WI38 (cell line): ENCODE measurements around the gene SMIM35.

ENCODE experiments used
- H3K4me3 ChIP-seq: 2 replicates; pipeline ENCODE4 v1.5.1; 2011; ENCODE audit warnings: low read depth, mild to moderate bottlenecking, control low read depth, low read length
- CTCF ChIP-seq: IDR thresholded peaks from 2 replicates; pipeline ENCODE4 v1.5.1; 2012; ENCODE audit warnings: low read depth, mild to moderate bottlenecking, control low read depth, low read length

The SMIM35 gene

GRCh38 chr11:117996058-117996457 is 90.7 kb downstream of the SMIM35 start:
- no peak for TF ChIP-seq CTCF
- H3K4me3 ChIP-seq = no peak overlapping the region

GRCh38 chr11:117995472-117995871 is 91.3 kb downstream of the SMIM35 start:
- no peak for TF ChIP-seq CTCF
- H3K4me3 ChIP-seq = no peak overlapping the region

GRCh38 chr11:117993988-117994745 is 92.6 kb downstream of the SMIM35 start:
- TF ChIP-seq CTCF = no peak
- no peak overlapping the region for H3K4me3 ChIP-seq

- no peak for TF ChIP-seq CTCF
- no peak overlapping the region for H3K4me3 ChIP-seq
Observed at GRCh38 chr11:117992620-117993019, 94.1 kb downstream of the SMIM35 start.

GRCh38 chr11:117992136-117992535 is 94.6 kb downstream of the SMIM35 start:
- H3K4me3 ChIP-seq = no peak overlapping the region
- no peak for TF ChIP-seq CTCF

GRCh38 chr11:117989351-117990102 is 97.2 kb downstream of the SMIM35 start:
- no peak for TF ChIP-seq CTCF
- H3K4me3 ChIP-seq = no peak overlapping the region

GRCh38 chr11:117986981-117987574 is 99.7 kb downstream of the SMIM35 start:
- no peak overlapping the region for H3K4me3 ChIP-seq
- TF ChIP-seq CTCF = no peak
